MM.1S (cell line): ENCODE measurements around the gene WDFY3.

Experiments
- DNase-seq: peaks from one replicate; pipeline ENCODE4 v3.0.0-alpha.2; 2015
- H2AFZ ChIP-seq: fragments of 300-600 bp; sonication (generic); 2 replicates; pipeline ENCODE4 v1.6.0; 2016; ENCODE audit warnings: antibody characterized with exemption, low read length
- H3F3A ChIP-seq: fragments of 300-600 bp; sonication (generic); 2 replicates; pipeline ENCODE4 v1.6.1; 2016; ENCODE audit warnings: mild to moderate bottlenecking, antibody characterized with exemption, low read length, moderate library complexity, mixed read lengths; ENCODE audit not compliant: insufficient read depth
- H3K27ac ChIP-seq: fragments of 300-600 bp; sonication (generic); 2 replicates; pipeline ENCODE4 v1.5.1; 2016; ENCODE audit warnings: mild to moderate bottlenecking, low read length
- H3K27me3 ChIP-seq: fragments of 300-600 bp; sonication (generic); replicated peaks from 2 replicates; pipeline ENCODE4 v1.6.0; 2016; ENCODE audit warnings: low read length; ENCODE audit not compliant: insufficient read depth
- H3K36me3 ChIP-seq: fragments of 300-600 bp; sonication (generic); replicated peaks from 2 replicates; pipeline ENCODE4 v1.6.1; 2016; ENCODE audit warnings: mild to moderate bottlenecking, low read length, mixed read lengths; ENCODE audit not compliant: insufficient read depth
- H3K4me1 ChIP-seq: fragments of 300-600 bp; sonication (generic); 2 replicates; pipeline ENCODE4 v1.6.1; 2016; ENCODE audit warnings: low read length, mixed read lengths
- H3K4me2 ChIP-seq: fragments of 300-600 bp; sonication (generic); 2 replicates; pipeline ENCODE4 v1.6.0; 2016; ENCODE audit warnings: low read depth, low read length
- H3K4me3 ChIP-seq: fragments of 300-600 bp; sonication (generic); 2 replicates; pipeline ENCODE4 v1.5.1; 2016; ENCODE audit warnings: low read length, mixed read lengths
- H3K79me2 ChIP-seq: fragments of 300-600 bp; sonication (generic); 2 replicates; pipeline ENCODE4 v1.6.1; 2016; ENCODE audit warnings: mixed run types, low read length, mixed read lengths
- H3K9ac ChIP-seq: fragments of 300-600 bp; sonication (generic); 2 replicates; pipeline ENCODE4 v1.6.1; 2016; ENCODE audit warnings: low read length, mixed read lengths
- H3K9me2 ChIP-seq: fragments of 300-600 bp; sonication (generic); replicated peaks from 2 replicates; pipeline ENCODE4 v1.6.1; 2016; ENCODE audit warnings: mild to moderate bottlenecking, low read length, mixed read lengths; ENCODE audit not compliant: insufficient read depth
- H3K9me3 ChIP-seq: fragments of 300-600 bp; sonication (generic); replicated peaks from 2 replicates; pipeline ENCODE4 v1.6.1; 2016; ENCODE audit warnings: mild to moderate bottlenecking, low read length, mixed read lengths; ENCODE audit not compliant: insufficient read depth
- H4K20me1 ChIP-seq: fragments of 300-600 bp; sonication (generic); 2 replicates; pipeline ENCODE4 v1.6.1; 2016; ENCODE audit warnings: mild to moderate bottlenecking, low read length, moderate library complexity, mixed read lengths; ENCODE audit not compliant: insufficient read depth
- CTCF ChIP-seq: fragments of 300-600 bp; sonication (generic); IDR thresholded peaks from 2 replicates; pipeline ENCODE4 v1.5.1; 2016; ENCODE audit warnings: antibody characterized with exemption, low read length, mixed read lengths
- EZH2 ChIP-seq: fragments of 300-600 bp; sonication (generic); optimal IDR thresholded peaks from 2 replicates; pipeline ENCODE3; 2017; ENCODE audit warnings: low read depth, mild to moderate bottlenecking, antibody characterized with exemption, low read length, mixed read lengths
- EZH2phosphoT487 ChIP-seq: fragments of 300-600 bp; sonication (generic); IDR thresholded peaks from 2 replicates; pipeline ENCODE4 v1.6.1; 2018; ENCODE audit warnings: antibody characterized with exemption, low read length

WDFY3 gene

GRCh38 chr4:84706286-84706685 is 260.2 kb downstream of the WDFY3 start:
- Histone ChIP-seq H3F3A (no peaks in the 10 kb centered on the region), H3K4me3 (no peak overlapping the region), H3K9me2 (no peaks in the 10 kb centered on the region), H3K4me1 (no peaks in the 10 kb centered on the region), H2AFZ (no peak overlapping the region), H3K9me3 (no peaks in the 10 kb centered on the region), H3K27ac (no peak overlapping the region), H3K27me3 (no peaks in the 10 kb centered on the region), H3K79me2 (no peaks in the 10 kb centered on the region), H3K9ac (no peak overlapping the region), H3K4me2 (no peak overlapping the region), H3K36me3 (no peaks in the 10 kb centered on the region), H4K20me1 (no peaks in the 10 kb centered on the region)
- DNase-seq: no peak
- TF ChIP-seq EZH2phosphoT487 (no peak), CTCF (no peak), EZH2 (no peak)

- no peaks in the 10 kb centered on the region for H3K79me2 ChIP-seq
- peaks cover 3% of the 10 kb centered on the region; the same call in 1 of the 2 replicates for H3K4me1 ChIP-seq
- H3K9me2 ChIP-seq: no peaks in the 10 kb centered on the region
- TF ChIP-seq EZH2phosphoT487 (no peak), CTCF (no peak), EZH2 (no peak)
- H2AFZ ChIP-seq: no peak overlapping the region
- no peak overlapping the region for H3K27ac ChIP-seq
- H4K20me1 ChIP-seq: no peaks in the 10 kb centered on the region
- H3K4me2 ChIP-seq: no peak overlapping the region
- DNase-seq: no peak
- H3F3A ChIP-seq: no peaks in the 10 kb centered on the region
- H3K27me3 ChIP-seq: no peaks in the 10 kb centered on the region
- H3K9ac ChIP-seq: no peak overlapping the region
- H3K9me3 ChIP-seq: no peaks in the 10 kb centered on the region
- no peaks in the 10 kb centered on the region for H3K36me3 ChIP-seq
- no peak overlapping the region for H3K4me3 ChIP-seq
These were observed 267.4 kb downstream of the WDFY3 start for GRCh38 chr4:84699001-84699671.

GRCh38 chr4:84697615-84698201 is 268.8 kb downstream of the WDFY3 start:
- Histone ChIP-seq H3K79me2 (no peaks in the 10 kb centered on the region), H3K4me2 (no peak overlapping the region), H3K9ac (no peak overlapping the region), H3K27ac (no peak overlapping the region), H3K9me2 (no peaks in the 10 kb centered on the region), H3F3A (no peaks in the 10 kb centered on the region), H3K36me3 (no peaks in the 10 kb centered on the region), H3K27me3 (no peaks in the 10 kb centered on the region), H3K4me3 (no peak overlapping the region), H4K20me1 (no peaks in the 10 kb centered on the region), H3K9me3 (no peaks in the 10 kb centered on the region), H3K4me1 (peaks cover 3% of the 10 kb centered on the region; the same call in 1 of the 2 replicates), H2AFZ (no peak overlapping the region)
- no peak for DNase-seq
- TF ChIP-seq EZH2 (no peak), CTCF (no peak), EZH2phosphoT487 (no peak)
